SK-N-SH treated with all-trans-retinoic acid at 6 μM for 48 hours (cell line): ENCODE measurements around the gene MRM3.

Source experiments
- ATAC-seq: fragments of 200-7000 bp; cut with Tn5 transposase; 3 replicates; pipeline ENCODE4 v1.9.1; 2020; ENCODE audit warnings: mild to moderate bottlenecking, moderate library complexity
- ARNTL ChIP-seq: fragments of 450-650 bp; formaldehyde crosslinking; IDR thresholded peaks from 2 replicates; pipeline ENCODE4 v1.5.0; 2020; ENCODE audit warnings: low read depth, mild to moderate bottlenecking, moderate library complexity, borderline replicate concordance
- BACH2 ChIP-seq: fragments of 250-450 bp; sonication (Bioruptor Pico); IDR thresholded peaks from 2 replicates; pipeline ENCODE4 v1.9.0; 2021; ENCODE audit warnings: mild to moderate bottlenecking, borderline replicate concordance
- CREB5 ChIP-seq: fragments of 250-450 bp; sonication (Bioruptor Pico); IDR thresholded peaks from 2 replicates; pipeline ENCODE4 v1.5.1; 2020; ENCODE audit warnings: low read depth, mild to moderate bottlenecking, moderate library complexity
- CSDC2 ChIP-seq: fragments of 250-450 bp; sonication (Bioruptor Pico); IDR thresholded peaks from 2 replicates; pipeline ENCODE4 v1.5.0; 2020; ENCODE audit warnings: mild to moderate bottlenecking, moderate library complexity
- CSRNP3 ChIP-seq: fragments of 250-450 bp; sonication (Bioruptor Pico); IDR thresholded peaks from 2 replicates; pipeline ENCODE4 v1.5.1; 2021; ENCODE audit warnings: mild to moderate bottlenecking, moderate library complexity
- GLIS3 ChIP-seq: fragments of 250-450 bp; sonication (Bioruptor Pico); IDR thresholded peaks from 2 replicates; pipeline ENCODE4 v1.5.0; 2020; ENCODE audit warnings: mild to moderate bottlenecking, moderate library complexity
- OSR1 ChIP-seq: fragments of 250-450 bp; sonication (Bioruptor Pico); IDR thresholded peaks from 2 replicates; pipeline ENCODE4 v1.8.0; 2022; ENCODE audit warnings: moderate library complexity, mild to moderate bottlenecking, inconsistent platforms
- PATZ1 ChIP-seq: fragments of 250-450 bp; sonication (Bioruptor Pico); IDR thresholded peaks from 2 replicates; pipeline ENCODE4 v1.8.0; 2020; ENCODE audit warnings: mild to moderate bottlenecking, moderate library complexity, borderline replicate concordance
- POU6F1 ChIP-seq: fragments of 250-450 bp; sonication (Bioruptor Pico); IDR thresholded peaks from 2 replicates; pipeline ENCODE4 v1.8.0; 2021; ENCODE audit warnings: low read depth, mild to moderate bottlenecking, moderate library complexity, borderline replicate concordance
- PPARA ChIP-seq: fragments of 250-450 bp; sonication (Bioruptor Pico); IDR thresholded peaks from 2 replicates; pipeline ENCODE4 v1.5.0; 2020; ENCODE audit warnings: mild to moderate bottlenecking, borderline replicate concordance
- RARB ChIP-seq: fragments of 250-450 bp; sonication (Bioruptor Pico); IDR thresholded peaks from 2 replicates; pipeline ENCODE4 v1.8.0; 2021; ENCODE audit warnings: mild to moderate bottlenecking, moderate library complexity
- SNAI2 ChIP-seq: fragments of 250-450 bp; sonication (Bioruptor Pico); IDR thresholded peaks from 2 replicates; pipeline ENCODE4 v1.5.0; 2020; ENCODE audit warnings: mild to moderate bottlenecking, moderate library complexity
- TOX ChIP-seq: fragments of 250-450 bp; sonication (Bioruptor Pico); IDR thresholded peaks from 2 replicates; pipeline ENCODE4 v1.8.0; 2021; ENCODE audit warnings: mild to moderate bottlenecking, moderate library complexity, borderline replicate concordance
- ZC3H10 ChIP-seq: fragments of 250-450 bp; sonication (Bioruptor Pico); IDR thresholded peaks from 2 replicates; pipeline ENCODE4 v1.5.1; 2021; ENCODE audit warnings: mild to moderate bottlenecking, moderate library complexity
- ZFP3 ChIP-seq: fragments of 250-450 bp; sonication (Bioruptor Pico); IDR thresholded peaks from 2 replicates; pipeline ENCODE4 v1.5.0; 2020; ENCODE audit warnings: mild to moderate bottlenecking, moderate library complexity
- ZFP30 ChIP-seq: fragments of 450-650 bp; formaldehyde crosslinking; IDR thresholded peaks from 2 replicates; pipeline ENCODE4 v1.5.0; 2022; ENCODE audit warnings: mild to moderate bottlenecking, moderate library complexity
- ZNF565 ChIP-seq: fragments of 450-650 bp; formaldehyde crosslinking; conservative IDR thresholded peaks from 2 replicates; pipeline ENCODE4 v1.5.0; 2020; ENCODE audit warnings: low read depth, mild to moderate bottlenecking, moderate library complexity
- ZNF70 ChIP-seq: fragments of 450-650 bp; formaldehyde crosslinking; IDR thresholded peaks from 2 replicates; pipeline ENCODE4 v1.5.0; 2020; ENCODE audit warnings: mild to moderate bottlenecking, moderate library complexity
- ZNF8 ChIP-seq: fragments of 450-650 bp; formaldehyde crosslinking; IDR thresholded peaks from 2 replicates; pipeline ENCODE4 v1.5.0; 2020; ENCODE audit warnings: mild to moderate bottlenecking, moderate library complexity

MRM3 gene

GRCh38 chr17:744937-745336 is 37.2 kb upstream of the MRM3 start:
- TF ChIP-seq CREB5 (no peak), ZNF565 (CRISPR knock-in tag) (no peak), CSRNP3 (CRISPR knock-in tag) (no peak), POU6F1 (CRISPR knock-in tag) (no peak), OSR1 (CRISPR knock-in tag) (no peak), ARNTL (no peak)
- no peak for ATAC-seq

GRCh38 chr17:745406-745805 is 36.7 kb upstream of the MRM3 start:
- ATAC-seq, result no peak

GRCh38 chr17:746181-746580 is 36.0 kb upstream of the MRM3 start:
- no peak for ATAC-seq
- TF ChIP-seq CREB5 (no peak), OSR1 (CRISPR knock-in tag) (no peak), RARB (CRISPR knock-in tag) (no peak), PPARA (CRISPR knock-in tag) (no peak), ZNF565 (CRISPR knock-in tag) (no peak), CSRNP3 (CRISPR knock-in tag) (no peak), CSDC2 (no peak), ZFP30 (no peak), ZC3H10 (CRISPR knock-in tag) (no peak), BACH2 (no peak), SNAI2 (CRISPR knock-in tag) (no peak), ZNF8 (no peak), GLIS3 (CRISPR knock-in tag) (no peak), ZNF70 (no peak), POU6F1 (CRISPR knock-in tag) (no peak), TOX (CRISPR knock-in tag) (no peak)

More at GRCh38 chr17:745406-745805, 36.7 kb upstream of the MRM3 start:
- no peak for TF ChIP-seq ARNTL
- no peak for TF ChIP-seq ZNF70
- no peak for TF ChIP-seq OSR1 (CRISPR knock-in tag)
- no peak for TF ChIP-seq ZC3H10 (CRISPR knock-in tag)
- no peak for TF ChIP-seq PATZ1 (CRISPR knock-in tag)
- no peak for TF ChIP-seq POU6F1 (CRISPR knock-in tag)
- no peak for TF ChIP-seq ZFP3 (CRISPR knock-in tag)
- TF ChIP-seq ZNF565 (CRISPR knock-in tag), result no peak
